Measurements from ENCODE around the gene MAML3.

Gene MAML3

DNA sequence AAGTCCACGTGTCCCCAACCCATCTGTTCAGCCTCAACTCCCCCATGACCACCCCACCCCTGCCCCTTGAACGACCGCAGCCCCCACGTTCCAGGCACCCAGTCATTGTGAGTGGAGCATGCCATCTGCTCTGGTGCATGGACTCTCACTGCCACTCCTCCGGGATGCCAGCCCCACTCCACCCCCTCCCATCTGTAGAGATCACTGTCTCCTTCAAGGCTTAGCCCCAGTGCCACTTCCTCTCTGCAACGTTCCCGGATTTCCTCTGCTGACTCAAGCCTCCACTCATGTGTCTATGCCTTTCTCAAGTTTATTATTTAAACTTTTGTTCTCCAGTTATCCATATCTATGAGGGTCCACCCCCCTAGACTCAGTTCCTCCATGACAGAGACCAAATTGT is 54.0 kb downstream of the MAML3 start:
- DNase-seq (ENCODE audit: low spot score): no peak

DNA sequence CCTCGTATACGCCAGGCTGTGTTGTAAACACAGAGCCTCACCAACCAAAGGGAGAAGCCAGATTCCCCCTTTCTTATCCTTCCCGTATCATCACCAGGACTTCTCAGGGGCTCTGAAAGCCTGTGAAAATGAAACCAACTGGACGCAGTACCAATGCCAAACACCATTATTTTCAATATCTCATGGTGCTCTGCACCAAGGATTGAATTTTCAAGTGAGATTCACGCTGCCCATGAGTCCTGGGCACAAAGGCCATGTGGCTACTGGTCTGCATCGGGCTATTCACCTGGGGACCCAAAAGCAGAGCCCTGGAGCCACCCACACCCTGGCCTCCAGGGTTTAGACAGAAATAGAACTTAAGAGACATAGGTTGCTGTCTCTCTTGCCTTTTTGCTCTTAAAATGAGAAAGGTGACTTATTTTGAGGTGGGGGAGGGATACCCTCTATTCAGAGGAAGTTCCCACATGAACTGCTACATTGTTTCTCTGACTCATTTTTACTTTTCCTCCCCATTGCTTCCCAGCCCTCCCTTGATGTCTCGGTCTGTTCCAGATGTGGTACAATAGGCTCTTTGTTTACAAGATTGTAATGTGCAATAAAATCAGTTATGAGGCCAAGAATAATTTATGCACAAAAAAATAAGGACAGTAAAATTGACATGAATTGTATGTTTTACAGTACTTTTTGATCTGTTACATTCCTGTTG is 55.4 kb downstream of the MAML3 start:
- DNase-seq (ENCODE audit: low spot score): no peak

- DNase-seq (ENCODE audit: low spot score): no peak
Observed at GRCh38 chr4:140097572-140097971, 56.4 kb downstream of the MAML3 start.

- no peak for DNase-seq (ENCODE audit: low spot score)
Observed at GRCh38 chr4:140096921-140097320, 57.1 kb downstream of the MAML3 start.

GRCh38 chr4:140096483-140096861 is 57.5 kb downstream of the MAML3 start:
- DNase-seq (ENCODE audit: low spot score): no peak

GRCh38 chr4:140095694-140096482 is 58.1 kb downstream of the MAML3 start:
- peak; percentile 55 for DNase-seq (ENCODE audit: low spot score)

DNA sequence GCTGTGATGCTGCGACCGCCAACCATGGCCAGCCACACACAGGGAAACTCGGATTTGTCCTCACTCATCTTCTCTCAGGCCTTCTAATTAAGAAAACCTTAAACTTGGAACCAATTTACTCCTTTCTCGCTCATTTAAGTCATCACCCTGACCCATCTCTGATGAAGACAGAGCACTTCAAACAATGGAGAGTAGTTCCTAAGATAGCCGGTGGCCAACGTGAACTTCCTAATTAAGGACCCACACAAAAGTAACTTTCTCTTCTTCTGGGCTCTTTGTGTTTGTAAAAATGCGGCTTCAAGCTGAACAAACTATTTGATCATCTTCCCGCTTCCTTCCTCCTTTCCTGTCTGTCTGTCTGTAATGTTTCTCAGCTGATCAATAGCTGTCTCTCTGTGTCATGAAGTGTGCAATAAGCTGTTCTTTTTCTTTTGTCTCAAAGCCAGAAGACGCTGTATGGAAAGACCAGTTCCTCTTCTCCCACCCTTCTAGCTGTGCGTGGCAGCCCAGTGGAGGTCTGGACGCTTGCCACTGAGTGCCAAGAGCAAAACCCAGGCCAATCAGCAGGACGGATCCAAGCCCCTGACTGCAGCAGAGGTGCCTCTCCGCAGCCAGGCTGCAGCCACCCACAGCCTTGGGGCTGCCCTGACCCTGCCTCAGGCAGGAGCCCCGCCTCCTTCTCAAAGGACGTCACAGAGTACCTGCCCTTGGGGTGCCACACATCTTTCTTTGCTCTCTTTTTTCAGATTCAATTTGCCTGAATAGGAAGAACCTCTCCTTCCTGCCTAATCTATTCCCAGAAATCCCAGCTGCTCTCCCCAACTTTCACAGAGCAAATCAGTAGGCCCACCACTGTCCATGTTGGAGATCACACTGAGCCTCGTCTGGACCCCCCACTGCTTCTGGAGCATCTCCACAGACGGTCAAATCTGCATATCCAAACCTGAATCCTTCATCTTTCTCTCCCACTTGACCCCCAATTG is 59.3 kb downstream of the MAML3 start:
- DNase-seq (ENCODE audit: low spot score): no peak

GRCh38 chr4:140092094-140092851 is 61.7 kb downstream of the MAML3 start:
- peak; percentile 16 for DNase-seq (ENCODE audit: low spot score)

- no peak for DNase-seq (ENCODE audit: low spot score)
Observed at GRCh38 chr4:140091305-140091704, 62.7 kb downstream of the MAML3 start.

DNA sequence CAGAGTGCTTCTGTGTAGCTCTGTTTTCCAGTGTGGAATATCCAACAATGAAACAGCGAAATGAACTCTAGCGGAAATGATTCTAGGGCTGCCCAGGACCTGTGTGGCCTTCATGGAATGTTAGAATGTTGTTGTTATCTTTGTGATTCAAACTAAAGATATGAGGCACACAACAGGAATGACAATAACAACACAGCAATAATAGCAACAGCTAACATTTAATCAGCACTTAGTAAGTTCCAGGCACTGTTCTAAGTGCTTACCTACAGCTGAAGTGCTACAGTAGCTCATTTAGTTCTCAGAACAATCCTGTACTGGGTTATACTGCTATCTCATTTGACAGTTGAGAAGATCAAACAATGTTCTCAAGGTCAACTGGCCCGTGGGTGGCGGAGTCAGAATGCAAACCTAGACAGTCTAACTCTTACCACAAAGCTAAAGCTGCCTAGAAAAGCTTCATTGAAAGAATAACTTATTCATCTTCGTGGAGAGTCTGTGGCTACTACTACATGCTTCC is 63.7 kb downstream of the MAML3 start:
- no peak for DNase-seq (ENCODE audit: low spot score)

DNA sequence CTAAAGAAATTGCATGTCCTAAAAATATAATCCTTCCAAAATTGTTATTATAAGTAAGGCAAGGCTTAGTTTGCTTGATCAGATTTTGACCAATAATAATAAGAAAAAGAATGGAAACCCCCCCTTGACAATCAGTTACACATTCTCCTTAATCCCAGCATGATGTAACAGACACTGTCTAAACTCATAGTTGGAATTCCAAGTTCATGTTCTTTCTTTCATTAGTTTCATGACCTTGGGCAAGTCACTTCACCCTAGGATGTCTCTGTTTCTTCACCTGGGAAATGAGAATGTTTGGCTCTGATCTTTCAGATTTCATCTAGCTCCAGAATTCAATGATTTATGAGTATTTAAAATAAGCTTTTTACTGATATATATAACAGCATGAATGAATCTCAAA is 64.8 kb downstream of the MAML3 start:
- no peak for DNase-seq (ENCODE audit: low spot score)

DNA sequence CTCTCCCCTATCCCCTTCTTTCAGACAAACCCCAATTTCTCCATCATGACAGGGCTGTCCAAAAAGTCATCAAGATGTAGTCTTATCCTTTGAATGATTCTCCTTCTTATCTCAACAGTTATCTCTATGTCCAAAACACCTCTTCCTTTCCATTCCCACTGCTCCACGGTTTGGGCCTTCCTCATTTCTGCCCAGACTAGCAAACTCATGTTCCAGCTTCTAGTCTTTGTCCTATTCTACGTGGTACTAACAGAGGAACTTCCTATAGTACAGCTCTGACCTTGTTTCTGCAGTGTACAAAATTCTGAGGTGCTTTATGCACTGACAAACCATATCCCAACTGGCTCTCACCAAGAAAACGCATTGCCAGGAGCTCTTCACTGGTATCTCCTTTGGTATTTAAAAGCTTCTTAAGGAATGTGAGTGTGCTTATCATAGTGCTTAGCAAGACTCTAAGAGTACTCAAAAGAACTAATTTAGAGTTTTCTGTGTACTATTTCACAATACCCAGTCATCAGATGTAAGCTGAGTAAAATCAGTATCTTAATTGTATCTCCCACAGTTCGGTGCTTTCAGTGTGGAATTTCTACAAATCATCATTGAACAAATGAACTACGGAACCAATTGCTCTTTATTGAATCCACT is 65.5 kb downstream of the MAML3 start:
- DNase-seq (ENCODE audit: low spot score): no peak

GRCh38 chr4:140085881-140086280 is 68.1 kb downstream of the MAML3 start:
- DNase-seq (ENCODE audit: low spot score): no peak

DNA sequence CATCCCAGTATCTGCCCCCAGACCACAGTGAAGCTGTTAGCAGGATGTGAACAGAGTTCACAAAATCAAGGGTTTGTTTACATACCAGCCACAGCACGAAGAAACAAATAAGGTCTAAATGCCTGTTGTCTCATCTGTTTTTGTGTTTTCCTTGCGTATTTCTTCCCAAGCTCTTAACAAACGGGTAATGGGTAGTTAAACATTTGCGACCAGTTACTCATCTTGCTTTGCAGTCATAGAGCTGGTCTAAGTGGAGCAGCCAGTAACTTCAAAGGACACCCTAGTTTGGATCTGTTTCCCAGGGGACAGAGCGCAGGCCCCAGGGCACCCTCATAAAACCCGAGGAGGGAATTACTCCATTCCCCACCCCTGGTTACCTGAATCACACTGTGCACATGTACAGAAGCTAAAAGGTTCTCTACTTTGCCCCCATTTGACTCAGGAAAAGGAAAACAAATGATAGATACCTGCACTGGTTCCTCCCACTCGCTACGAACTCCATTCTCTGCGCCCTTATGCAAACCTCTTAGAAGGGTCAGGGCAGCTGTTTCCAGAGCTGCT is 68.8 kb downstream of the MAML3 start:
- DNase-seq (ENCODE audit: low spot score): no peak

DNA sequence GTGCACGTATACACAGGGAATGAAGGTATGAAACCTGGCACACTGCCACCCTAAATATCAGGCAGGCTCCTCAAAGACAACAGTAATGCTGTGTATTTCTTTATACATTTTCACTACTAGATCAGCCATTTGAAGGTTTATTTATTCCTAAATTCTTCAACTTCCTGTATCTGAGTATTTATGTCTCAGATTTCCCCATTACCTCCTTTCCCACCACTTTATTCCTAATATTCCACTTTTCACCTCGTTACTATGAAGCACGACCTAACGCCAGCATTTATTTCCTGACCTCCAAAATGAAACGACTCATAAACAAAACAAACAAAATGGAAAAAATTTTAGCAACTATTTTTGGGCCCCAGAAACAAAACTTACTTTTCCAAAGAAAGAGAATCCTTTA is 69.6 kb downstream of the MAML3 start:
- DNase-seq (ENCODE audit: low spot score): no peak

- DNase-seq (ENCODE audit: low spot score): no peak
Observed at GRCh38 chr4:140082391-140082755, 71.6 kb downstream of the MAML3 start.

GRCh38 chr4:140081641-140082390 is 72.2 kb downstream of the MAML3 start:
- DNase-seq (ENCODE audit: low spot score): no peak

DNA sequence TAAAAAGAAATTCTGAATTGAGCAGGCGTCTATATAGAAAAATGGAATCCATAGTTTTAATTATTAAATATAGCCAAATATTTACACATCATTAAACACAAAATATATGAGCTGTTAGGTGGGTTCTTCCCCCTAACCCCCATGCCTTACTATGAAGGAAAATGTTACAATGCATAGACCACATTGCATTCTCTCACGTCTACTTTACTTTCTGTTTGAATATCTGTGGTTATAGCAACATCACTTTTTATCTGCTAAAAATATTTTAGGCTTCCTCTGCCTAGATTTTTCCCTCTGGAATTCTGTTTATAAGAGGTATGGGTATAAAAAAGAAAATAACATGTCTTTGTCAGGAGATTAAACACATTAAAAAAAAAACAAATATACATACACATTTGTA is 73.1 kb downstream of the MAML3 start:
- DNase-seq (ENCODE audit: low spot score): no peak

DNA sequence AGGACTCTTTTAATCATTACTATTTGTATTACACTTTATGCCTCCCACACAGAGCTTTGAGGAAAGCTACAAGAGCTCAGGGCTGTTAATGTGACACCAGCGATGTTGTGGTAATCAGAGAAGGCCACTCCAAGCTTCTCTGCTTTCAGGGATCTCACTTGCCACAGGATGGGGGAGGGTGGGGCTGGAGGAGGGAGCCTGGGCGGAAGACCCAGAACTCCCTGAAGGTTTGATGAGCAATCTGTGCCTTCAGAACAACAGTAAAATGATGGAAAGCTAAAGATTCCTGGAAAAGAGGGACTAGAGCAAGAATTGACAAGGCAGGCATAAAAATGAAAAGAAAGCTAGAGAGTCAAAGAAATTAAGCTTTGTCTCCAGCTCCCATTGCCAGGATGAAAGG is 75.6 kb downstream of the MAML3 start:
- DNase-seq (ENCODE audit: low spot score): no peak

- DNase-seq (ENCODE audit: low spot score): no peak
Observed at GRCh38 chr4:140076307-140076706, 77.7 kb downstream of the MAML3 start.

Data from hematopoietic multipotent progenitor cell treated with erythropoietin and hydrocortisone succinate and interleukin-3 and kit ligand, for 15 days (in vitro differentiated cells).